Prostate gland (tissue), 2 donors: ENCODE measurements around the gene PLIN1.

Experiments
- POLR2A ChIP-seq: fragments of 450-650 bp; IDR thresholded peaks from one replicate; pipeline ENCODE4 v1.6.1; 2016; ENCODE audit warnings: antibody characterized with exemption, mild to moderate bottlenecking
- POLR2AphosphoS5 ChIP-seq: sonication (generic); formaldehyde crosslinking; IDR thresholded peaks from one replicate; pipeline ENCODE4 v1.6.1; 2017; ENCODE audit warnings: antibody characterized with exemption
- TF ChIP-seq, protein P1 (sequence below), 4 experiments: fragments of 200-600 bp in 2 of 4; fragments of 450-650 bp in 2 of 4; sonication (generic) in 2 of 4; IDR thresholded peaks; 1 replicate in 3 of 4; 2 replicates in 1 of 4; pipeline ENCODE4 v1.5.1; 2016 to 2019; ENCODE audit warnings: antibody characterized with exemption in 4 of 4, mild to moderate bottlenecking in 2 of 4, moderate library complexity in 2 of 4

- TF ChIP-seq, protein P1, sequence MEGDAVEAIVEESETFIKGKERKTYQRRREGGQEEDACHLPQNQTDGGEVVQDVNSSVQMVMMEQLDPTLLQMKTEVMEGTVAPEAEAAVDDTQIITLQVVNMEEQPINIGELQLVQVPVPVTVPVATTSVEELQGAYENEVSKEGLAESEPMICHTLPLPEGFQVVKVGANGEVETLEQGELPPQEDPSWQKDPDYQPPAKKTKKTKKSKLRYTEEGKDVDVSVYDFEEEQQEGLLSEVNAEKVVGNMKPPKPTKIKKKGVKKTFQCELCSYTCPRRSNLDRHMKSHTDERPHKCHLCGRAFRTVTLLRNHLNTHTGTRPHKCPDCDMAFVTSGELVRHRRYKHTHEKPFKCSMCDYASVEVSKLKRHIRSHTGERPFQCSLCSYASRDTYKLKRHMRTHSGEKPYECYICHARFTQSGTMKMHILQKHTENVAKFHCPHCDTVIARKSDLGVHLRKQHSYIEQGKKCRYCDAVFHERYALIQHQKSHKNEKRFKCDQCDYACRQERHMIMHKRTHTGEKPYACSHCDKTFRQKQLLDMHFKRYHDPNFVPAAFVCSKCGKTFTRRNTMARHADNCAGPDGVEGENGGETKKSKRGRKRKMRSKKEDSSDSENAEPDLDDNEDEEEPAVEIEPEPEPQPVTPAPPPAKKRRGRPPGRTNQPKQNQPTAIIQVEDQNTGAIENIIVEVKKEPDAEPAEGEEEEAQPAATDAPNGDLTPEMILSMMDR (IDR thresholded peaks at IDR 0.05) = peak; percentile 60 to 81 (median 72)
- TF ChIP-seq POLR2A = no peak
- no peak for TF ChIP-seq POLR2AphosphoS5
Observed at GRCh38 chr15:89647191-89647851, 31.8 kb downstream of the PLIN1 start.
